ENCODE data around the gene LCN6.

- TF ChIP-seq CTCF (optimal IDR thresholded peaks at IDR 0.05 in 1 of 3, IDR thresholded peaks at IDR 0.05 in 1 of 3, conservative IDR thresholded peaks at IDR 0.05 in 1 of 3; ENCODE audit: extremely low read depth in 1 of 3, insufficient read depth in 2 of 3, low read length in 3 of 3) = no peak
- no peak for TF ChIP-seq EZH2 (IDR thresholded peaks at IDR 0.05; ENCODE audit: low read length)
Observed at GRCh38 chr9:136735812-136736480, 12.4 kb downstream of the LCN6 start.
